GM12878 (cell line): ENCODE results near the gene CACNA1D. TPM values are rescaled to one million over a fixed set of nuclear protein-coding genes. Genes with fewer than 3 reads are reported as not detected.
A peak's percentile ranks its signal among the peaks of the same experiment; 100 is the strongest.

ENCODE experiments used
- BMI1 ChIP-seq: fragments of 450-650 bp; IDR thresholded peaks from 2 replicates; pipeline ENCODE4 v1.6.1; 2016; ENCODE audit warnings: mild to moderate bottlenecking, moderate library complexity, borderline replicate concordance
- CREB1 ChIP-seq: IDR thresholded peaks from 2 replicates; pipeline ENCODE4 v1.6.1; 2012; ENCODE audit warnings: low read depth, mild to moderate bottlenecking, inconsistent platforms
- EP300 ChIP-seq, 2 experiments: fragments of 150-350 bp in 1 of 2; IDR thresholded peaks; 2 replicates each; pipeline ENCODE4 v1.6.1; 2011 to 2012; ENCODE audit warnings: low read depth in 2 of 2, low read length in 2 of 2, borderline replicate concordance in 1 of 2, improper control_type of control experiment in 1 of 2, inconsistent platforms in 1 of 2; ENCODE audit not compliant: control insufficient read depth in 1 of 2
- IKZF2 ChIP-seq, 2 experiments: fragments of 450-650 bp; IDR thresholded peaks; 2 replicates each; pipeline ENCODE4 v1.6.1; 2017; ENCODE audit warnings: mild to moderate bottlenecking in 2 of 2, moderate library complexity in 2 of 2
- IRF3 ChIP-seq: fragments of 450-650 bp; IDR thresholded peaks from 2 replicates; pipeline ENCODE4 v1.6.1; 2014; ENCODE audit warnings: mild to moderate bottlenecking
- LARP7 ChIP-seq: fragments of 450-650 bp; IDR thresholded peaks from 2 replicates; pipeline ENCODE4 v1.6.1; 2017; ENCODE audit warnings: mild to moderate bottlenecking
- MYB ChIP-seq: fragments of 150-350 bp; IDR thresholded peaks from 2 replicates; pipeline ENCODE4 v1.6.1; 2014; ENCODE audit warnings: mild to moderate bottlenecking, low read depth, low read length, borderline replicate concordance
- NBN ChIP-seq: fragments of 450-650 bp; IDR thresholded peaks from 2 replicates; pipeline ENCODE4 v1.6.1; 2016
- NFIC ChIP-seq: IDR thresholded peaks from 2 replicates; pipeline ENCODE4 v1.6.1; 2012; ENCODE audit warnings: low read depth, mild to moderate bottlenecking, inconsistent platforms, low read length, moderate library complexity
- PBX3 ChIP-seq: IDR thresholded peaks from 2 replicates; pipeline ENCODE4 v1.6.1; 2011; ENCODE audit warnings: mild to moderate bottlenecking, low read depth, low read length, moderate library complexity; ENCODE audit not compliant: insufficient replicate concordance
- RELB ChIP-seq: fragments of 450-650 bp; IDR thresholded peaks from 2 replicates; pipeline ENCODE4 v1.6.1; 2017; ENCODE audit warnings: low read depth, mild to moderate bottlenecking, moderate library complexity
- TAF1 ChIP-seq: IDR thresholded peaks from 2 replicates; pipeline ENCODE4 v1.6.1; 2011; ENCODE audit warnings: mild to moderate bottlenecking, low read depth, low read length, borderline replicate concordance
- YBX1 ChIP-seq: fragments of 450-650 bp; IDR thresholded peaks from 2 replicates; pipeline ENCODE4 v1.6.1; 2016; ENCODE audit warnings: antibody characterized with exemption
- ZBTB11 ChIP-seq: fragments of 450-650 bp; formaldehyde crosslinking; IDR thresholded peaks from 2 replicates; pipeline ENCODE4 v1.5.0; 2022; ENCODE audit warnings: mild to moderate bottlenecking, missing genetic modification characterization
- ZNF274 ChIP-seq: IDR thresholded peaks from one replicate; pipeline ENCODE4 v1.8.0; 2011; ENCODE audit not compliant: insufficient read length, insufficient read depth
- ZZZ3 ChIP-seq: IDR thresholded peaks from 2 replicates; pipeline ENCODE4 v1.6.1; 2011; ENCODE audit warnings: low read depth; ENCODE audit not compliant: control insufficient read depth, insufficient read length
- polyA plus RNA-seq, 11 experiments: library from polyadenylated mRNA; depleted of rRNA in 4 of 11; unstranded in 6 of 11; stranded (reverse) in 5 of 11; fragments of >200 nt; fragmentation: Nextera tagmentation in 4 of 11; fragmentation: Illumina TruSeq in 1 of 11; extraction: Ambion mirVana in 4 of 11; extraction: Trizol in 1 of 11; gene quantifications; 1 replicate in 1 of 11; 2 replicates in 10 of 11; pipeline versions ENCODE4 v1.2.1 to v1.2.3, GENCODE V29; 2011 to 2016; ENCODE audit warnings: inconsistent platforms in 2 of 11, missing spikeins in 2 of 11, low read depth in 1 of 11
- total RNA-seq, 4 experiments: library from RNA; depleted of rRNA in 3 of 4; stranded (reverse); fragments of >200 nt in 3 of 4; fragmentation: Illumina TruSeq in 1 of 4; extraction: Trizol in 1 of 4; gene quantifications; 2 replicates each; pipeline versions ENCODE4 v1.2.1 to v1.2.3, GENCODE V29; 2013 to 2021
- TF ChIP-seq, protein P1 (sequence below): fragments of 450-650 bp; IDR thresholded peaks from 2 replicates; pipeline ENCODE4 v1.6.1; 2017; ENCODE audit warnings: borderline replicate concordance
- TF ChIP-seq, protein P2 (sequence below): fragments of 450-650 bp; IDR thresholded peaks from 2 replicates; pipeline ENCODE4 v1.6.1; 2017; ENCODE audit warnings: mild to moderate bottlenecking, low read depth, inconsistent platforms; ENCODE audit not compliant: poor library complexity, severe bottlenecking

The CACNA1D gene
- total and polyA plus RNA-seq, 10 of the 15 experiments (the other 5 are each of a cell fraction or from before 2014, with no cell fraction given): 0.21 to 24.4 (median 1.6) TPM

DNA sequence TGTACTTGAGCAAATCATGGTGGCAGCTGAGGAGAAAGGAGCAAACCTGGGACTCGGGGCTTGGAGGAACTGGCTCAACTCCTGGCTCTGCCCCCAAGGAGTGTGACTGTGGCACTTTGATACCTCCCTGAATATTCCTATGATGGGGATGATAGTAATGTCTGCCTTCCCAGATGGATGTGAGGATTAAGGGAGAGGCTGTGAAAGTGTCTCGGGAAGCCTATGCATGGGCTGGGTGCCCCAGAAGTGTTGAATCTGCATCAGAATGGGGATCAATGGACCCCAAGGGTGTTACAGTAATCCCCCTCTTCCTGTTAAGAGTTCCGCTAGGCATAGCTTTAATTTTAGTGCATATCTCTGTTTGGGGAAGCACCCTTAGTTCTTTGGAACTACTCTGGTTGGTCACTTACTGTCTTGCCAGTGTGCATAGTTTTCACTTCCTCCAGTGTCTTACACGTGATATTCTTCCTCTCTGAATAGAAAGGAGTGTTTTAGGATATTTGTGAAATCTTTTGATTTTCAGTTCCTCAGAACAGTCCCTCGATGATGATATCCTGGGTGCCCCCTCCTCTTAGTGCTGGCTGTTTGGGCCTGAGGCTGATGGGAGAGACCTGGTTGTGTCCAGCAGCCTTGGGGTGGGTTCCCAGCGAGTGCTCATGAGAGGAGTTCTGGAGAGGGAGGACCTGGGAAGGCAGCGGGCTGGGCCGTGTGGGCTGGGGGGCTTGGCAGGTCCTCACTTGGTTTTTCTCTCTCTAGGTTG, 254.3 kb downstream of the CACNA1D start (continued):
- TF ChIP-seq, protein P1, sequence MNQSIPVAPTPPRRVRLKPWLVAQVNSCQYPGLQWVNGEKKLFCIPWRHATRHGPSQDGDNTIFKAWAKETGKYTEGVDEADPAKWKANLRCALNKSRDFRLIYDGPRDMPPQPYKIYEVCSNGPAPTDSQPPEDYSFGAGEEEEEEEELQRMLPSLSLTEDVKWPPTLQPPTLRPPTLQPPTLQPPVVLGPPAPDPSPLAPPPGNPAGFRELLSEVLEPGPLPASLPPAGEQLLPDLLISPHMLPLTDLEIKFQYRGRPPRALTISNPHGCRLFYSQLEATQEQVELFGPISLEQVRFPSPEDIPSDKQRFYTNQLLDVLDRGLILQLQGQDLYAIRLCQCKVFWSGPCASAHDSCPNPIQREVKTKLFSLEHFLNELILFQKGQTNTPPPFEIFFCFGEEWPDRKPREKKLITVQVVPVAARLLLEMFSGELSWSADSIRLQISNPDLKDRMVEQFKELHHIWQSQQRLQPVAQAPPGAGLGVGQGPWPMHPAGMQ: no peak
- TF ChIP-seq RELB (peak; percentile 86), ZZZ3 (no peak), BMI1 (no peak), LARP7 (no peak), IRF3 (no peak), MYB (no peak), ZBTB11 (CRISPR knock-in tag) (no peak), NFIC (peak; percentile 69), TAF1 (no peak), CREB1 (0 out of 2 replicates have a peak, but pooled peaks have one; percentile 26), PBX3 (no peak), IKZF2 (IDR thresholded peaks at IDR 0.05) (peak; percentile 92 to 93), NBN (no peak), ZNF274 (no peak), EP300 (IDR thresholded peaks at IDR 0.05; ENCODE audit: borderline replicate concordance in 1 of 2, control insufficient read depth in 1 of 2, low read depth in 2 of 2, low read length in 2 of 2) (peak; percentile 51 to 54; a peak in 2 of 4 replicates), YBX1 (no peak)
- TF ChIP-seq, protein P2, sequence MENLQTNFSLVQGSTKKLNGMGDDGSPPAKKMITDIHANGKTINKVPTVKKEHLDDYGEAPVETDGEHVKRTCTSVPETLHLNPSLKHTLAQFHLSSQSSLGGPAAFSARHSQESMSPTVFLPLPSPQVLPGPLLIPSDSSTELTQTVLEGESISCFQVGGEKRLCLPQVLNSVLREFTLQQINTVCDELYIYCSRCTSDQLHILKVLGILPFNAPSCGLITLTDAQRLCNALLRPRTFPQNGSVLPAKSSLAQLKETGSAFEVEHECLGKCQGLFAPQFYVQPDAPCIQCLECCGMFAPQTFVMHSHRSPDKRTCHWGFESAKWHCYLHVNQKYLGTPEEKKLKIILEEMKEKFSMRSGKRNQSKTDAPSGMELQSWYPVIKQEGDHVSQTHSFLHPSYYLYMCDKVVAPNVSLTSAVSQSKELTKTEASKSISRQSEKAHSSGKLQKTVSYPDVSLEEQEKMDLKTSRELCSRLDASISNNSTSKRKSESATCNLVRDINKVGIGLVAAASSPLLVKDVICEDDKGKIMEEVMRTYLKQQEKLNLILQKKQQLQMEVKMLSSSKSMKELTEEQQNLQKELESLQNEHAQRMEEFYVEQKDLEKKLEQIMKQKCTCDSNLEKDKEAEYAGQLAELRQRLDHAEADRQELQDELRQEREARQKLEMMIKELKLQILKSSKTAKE: no peak
